Endodermal cell (in vitro differentiated cells): ENCODE data around the gene KAT2A. TPM values are rescaled to one million over a fixed set of nuclear protein-coding genes. Genes with fewer than 3 reads are reported as not detected.
A peak's percentile ranks its signal among the peaks of the same experiment; 100 is the strongest.

ENCODE experiments used
- DNase-seq: peaks from one replicate; pipeline ENCODE4 v3.0.0-alpha.2; 2017
- H3K27ac ChIP-seq: 2 replicates; pipeline ENCODE4 v1.5.1; 2013; ENCODE audit warnings: mild to moderate bottlenecking, low read depth, low read length, moderate library complexity
- H3K27me3 ChIP-seq: 2 replicates; pipeline ENCODE4 v1.6.1; 2013; ENCODE audit warnings: mild to moderate bottlenecking, low read length, moderate library complexity; ENCODE audit not compliant: insufficient read depth, control insufficient read depth, poor library complexity, severe bottlenecking
- H3K36me3 ChIP-seq: 2 replicates; pipeline ENCODE4 v1.7.0; 2013; ENCODE audit warnings: mild to moderate bottlenecking, low read length, moderate library complexity; ENCODE audit not compliant: control insufficient read depth, insufficient read depth
- H3K4me1 ChIP-seq: one replicate; pipeline ENCODE4 v1.7.0; 2013; ENCODE audit warnings: low read length; ENCODE audit not compliant: control insufficient read depth, insufficient read depth
- H3K4me3 ChIP-seq: 2 replicates; pipeline ENCODE4 v1.5.1; 2013; ENCODE audit warnings: mild to moderate bottlenecking, low read length, moderate library complexity
- H3K9ac ChIP-seq: 2 replicates; pipeline ENCODE4 v1.6.1; 2013; ENCODE audit warnings: mild to moderate bottlenecking, low read length, moderate library complexity; ENCODE audit not compliant: poor library complexity, severe bottlenecking; ENCODE audit errors: extremely low read depth
- H3K9me3 ChIP-seq: 2 replicates; pipeline ENCODE4 v1.6.1; 2013; ENCODE audit warnings: mild to moderate bottlenecking, low read length, moderate library complexity; ENCODE audit not compliant: control insufficient read depth
- H3K27ac Mint-ChIP-seq: 2 replicates; pipeline ENCODE4 v1.8.0; 2020; ENCODE audit warnings: mixed read lengths
- H3K27me3 Mint-ChIP-seq: 2 replicates; pipeline ENCODE4 v1.8.0; 2021; ENCODE audit warnings: mild to moderate bottlenecking, mixed read lengths; ENCODE audit not compliant: insufficient read depth
- H3K36me3 Mint-ChIP-seq: 2 replicates; pipeline ENCODE4 v1.8.0; 2020; ENCODE audit warnings: low read depth, mixed read lengths
- H3K4me1 Mint-ChIP-seq: 2 replicates; pipeline ENCODE4 v1.8.0; 2020; ENCODE audit warnings: mixed read lengths
- H3K4me3 Mint-ChIP-seq: 2 replicates; pipeline ENCODE4 v1.8.0; 2020; ENCODE audit warnings: mild to moderate bottlenecking, moderate library complexity, mixed read lengths
- H3K9me3 Mint-ChIP-seq: 2 replicates; pipeline ENCODE4 v1.8.0; 2020; ENCODE audit warnings: mild to moderate bottlenecking, mixed read lengths
- CTCF ChIP-seq: fragments of 200-600 bp; sonication (generic); conservative IDR thresholded peaks from 2 replicates; pipeline ENCODE4 v1.5.0; 2021; ENCODE audit warnings: antibody characterized with exemption, mild to moderate bottlenecking
- WGBS, 2 experiments: methylation state at CpG; one replicate each; pipeline versions ENCODE4 v1.1.5 to v1.1.7; 2013; ENCODE audit warnings: missing lambda C conversion rate in 2 of 2, mixed read lengths in 1 of 2; ENCODE audit not compliant: insufficient coverage in 1 of 2, insufficient read length in 1 of 2; 5-methylcytosine and 5-hydroxymethylcytosine counted together
- total RNA-seq, 2 donors: library from RNA; stranded (reverse); fragmentation: NEBNext Ultra II Directional in 1 of 2; extraction: Animal tissue kit (Norgen Biotek cat#: 25700) in 1 of 2; gene quantifications; 2 replicates in 1 of 2; 3 replicates in 1 of 2; pipeline ENCODE4 v1.2.1, GENCODE V29; 2021

KAT2A gene
- total RNA-seq, 2 donors from 2014 or later, result 48.0 to 57.6 TPM

DNA sequence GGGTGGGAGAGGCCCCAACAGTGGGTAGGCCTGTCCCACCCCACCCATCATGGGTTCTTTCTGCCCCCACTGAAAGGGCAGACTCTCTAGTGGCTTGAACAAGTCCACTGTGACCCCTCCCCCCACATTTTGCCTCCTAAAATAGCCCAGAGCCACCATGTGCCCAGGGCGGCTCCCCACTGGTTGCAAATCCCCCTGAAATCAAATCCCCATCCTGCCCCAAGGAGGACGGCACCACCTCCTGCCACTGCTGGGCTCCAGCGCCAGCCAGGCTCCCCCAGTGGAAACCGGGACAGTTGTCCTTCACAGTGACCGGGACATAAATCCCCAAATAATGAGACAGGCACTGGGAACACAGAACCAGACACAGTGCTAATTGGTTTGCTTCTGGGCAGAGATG, 43.4 kb downstream of the KAT2A start:
- Histone ChIP-seq H3K27ac (no peak overlapping the region), H3K4me1 (no peaks in the 10 kb centered on the region), H3K9me3 (no peaks in the 10 kb centered on the region), H3K36me3 (no peaks in the 10 kb centered on the region), H3K4me3 (no peak overlapping the region), H3K9ac (no peak overlapping the region), H3K27me3 (peaks cover 12% of the 10 kb centered on the region)
- TF ChIP-seq CTCF, result no peak
- no peaks in the 10 kb centered on the region for H3K9me3 Mint-ChIP-seq
- H3K36me3 Mint-ChIP-seq, result no peaks in the 10 kb centered on the region
- peaks cover 13% of the 10 kb centered on the region for H3K27me3 Mint-ChIP-seq
- H3K4me1 Mint-ChIP-seq, result peaks cover 10% of the 10 kb centered on the region
- H3K27ac Mint-ChIP-seq, result peak overlapping the region; percentile 19
- no peak overlapping the region for H3K4me3 Mint-ChIP-seq
- 75 to 97% methylated on average over 4 to 5 of the region's 5 CpGs for WGBS, 2 experiments
- DNase-seq, result no peak

DNA sequence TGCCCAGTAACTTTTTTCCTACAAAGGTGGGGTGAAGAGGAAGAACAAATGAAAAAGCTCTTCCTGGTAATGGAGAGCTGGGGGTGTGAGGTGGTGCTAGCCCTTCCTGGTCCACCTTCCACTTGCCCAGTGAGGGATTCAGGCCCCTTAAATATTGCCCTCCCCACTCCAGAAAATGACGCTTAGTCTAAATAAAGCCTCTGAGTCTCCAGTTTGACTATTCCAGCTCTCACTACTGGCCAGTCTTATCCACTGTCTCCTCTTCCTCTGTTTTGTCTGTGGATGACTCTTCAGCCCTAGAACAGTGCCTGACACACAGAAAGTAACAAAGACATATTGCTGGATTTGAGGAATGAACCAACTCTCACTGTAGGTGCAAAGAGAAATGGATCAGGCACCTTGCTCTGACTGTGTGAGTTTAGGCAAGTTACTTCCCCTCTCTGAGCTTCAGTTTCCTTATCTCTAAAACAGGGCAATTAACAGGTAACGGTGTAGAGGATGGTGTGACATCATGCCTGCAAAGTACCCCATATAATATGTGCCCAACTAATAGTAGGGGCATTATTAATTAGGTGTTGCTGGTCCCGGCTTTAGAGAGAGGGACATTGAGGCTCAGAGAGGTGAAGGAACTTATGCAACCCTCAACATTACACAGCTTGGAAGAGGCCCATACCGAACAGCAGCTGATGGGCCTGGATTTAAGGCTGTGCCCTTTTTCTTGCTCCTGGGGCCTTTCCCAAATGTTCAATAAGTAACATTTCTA, 44.2 kb downstream of the KAT2A start:
- Mint-ChIP-seq H3K36me3 (no peaks in the 10 kb centered on the region), H3K4me3 (no peak overlapping the region), H3K9me3 (no peaks in the 10 kb centered on the region), H3K27me3 (peaks cover 16% of the 10 kb centered on the region), H3K27ac (no peak overlapping the region), H3K4me1 (peaks cover 10% of the 10 kb centered on the region)
- Histone ChIP-seq H3K27me3 (peaks cover 18% of the 10 kb centered on the region), H3K27ac (no peak overlapping the region), H3K9ac (no peak overlapping the region), H3K4me1 (no peaks in the 10 kb centered on the region), H3K9me3 (no peaks in the 10 kb centered on the region), H3K36me3 (no peaks in the 10 kb centered on the region), H3K4me3 (no peak overlapping the region)
- no peak for TF ChIP-seq CTCF
- 95 to 96% methylated on average over 2 to 4 of the region's 4 CpGs for whole genome bisulfite sequencing, 2 experiments
- no peak for DNase-seq

GRCh38 chr17:42075789-42076188, 45.4 kb downstream of the KAT2A start:
- Histone ChIP-seq H3K4me3 (no peak overlapping the region), H3K27ac (no peak overlapping the region), H3K4me1 (no peaks in the 10 kb centered on the region), H3K9ac (no peak overlapping the region), H3K9me3 (no peaks in the 10 kb centered on the region), H3K27me3 (peaks cover 30% of the 10 kb centered on the region), H3K36me3 (no peaks in the 10 kb centered on the region)
- Mint-ChIP-seq H3K36me3 (no peaks in the 10 kb centered on the region), H3K9me3 (no peaks in the 10 kb centered on the region), H3K27ac (no peak overlapping the region), H3K4me3 (no peak overlapping the region), H3K4me1 (peaks cover 10% of the 10 kb centered on the region), H3K27me3 (peaks cover 28% of the 10 kb centered on the region)
- WGBS, 2 experiments, result 91 to 97% methylated on average over 5 to 6 of the region's 6 CpGs
- TF ChIP-seq CTCF, result no peak
- DNase-seq, result no peak
